Spleen (tissue), 11 donors: Measurements from ENCODE around the gene ALDH6A1. TPM values are rescaled to one million over a fixed set of nuclear protein-coding genes. Genes with fewer than 3 reads are reported as not detected.

Source experiments
- DNase-seq: peaks from one replicate; pipeline ENCODE4 v3.0.0-alpha.2; 2020
- H3K27ac ChIP-seq, 8 donors: fragments of 200-600 bp; sonication (generic) in 7 of 8; 1 replicate in 4 of 8; 2 replicates in 4 of 8; pipeline versions ENCODE4 v1.5.0 to v1.8.0; 2016 to 2021; ENCODE audit warnings: inconsistent platforms in 4 of 8, mild to moderate bottlenecking in 4 of 8, moderate library complexity in 1 of 8
- H3K27me3 ChIP-seq, 7 donors: fragments of 200-600 bp; sonication (generic) in 6 of 7; replicated peaks in 1 of 7; 1 replicate in 4 of 7; 2 replicates in 3 of 7; pipeline versions ENCODE4 v1.5.0 to v1.8.0; 2016 to 2021; ENCODE audit warnings: inconsistent platforms in 3 of 7, mild to moderate bottlenecking in 1 of 7
- H3K36me3 ChIP-seq, 6 donors: fragments of 200-600 bp; sonication (generic) in 5 of 6; 1 replicate in 4 of 6; 2 replicates in 2 of 6; pipeline versions ENCODE4 v1.5.0 to v1.8.0; 2016 to 2021; ENCODE audit warnings: inconsistent platforms in 2 of 6
- H3K4me1 ChIP-seq, 6 donors: fragments of 200-600 bp; sonication (generic) in 5 of 6; 1 replicate in 3 of 6; 2 replicates in 3 of 6; pipeline versions ENCODE4 v1.5.0 to v1.8.0; 2016 to 2021; ENCODE audit warnings: inconsistent platforms in 3 of 6
- H3K4me3 ChIP-seq, 8 donors: fragments of 200-600 bp; sonication (generic) in 7 of 8; 1 replicate in 4 of 8; 2 replicates in 4 of 8; pipeline versions ENCODE4 v1.5.0 to v1.8.0; 2016 to 2021; ENCODE audit warnings: inconsistent platforms in 4 of 8, mild to moderate bottlenecking in 4 of 8, moderate library complexity in 2 of 8
- H3K9me3 ChIP-seq, 8 donors: fragments of 200-600 bp; sonication (generic) in 7 of 8; 1 replicate in 4 of 8; 2 replicates in 4 of 8; pipeline versions ENCODE4 v1.5.0 to v1.8.0; 2016 to 2021; ENCODE audit warnings: inconsistent platforms in 4 of 8
- CTCF ChIP-seq, 11 experiments: fragments of 200-600 bp in 7 of 11; fragments of 450-650 bp in 4 of 11; sonication (generic) in 4 of 11; IDR thresholded peaks in 8 of 11; conservative IDR thresholded peaks in 3 of 11; 1 replicate in 7 of 11; 2 replicates in 4 of 11; pipeline versions ENCODE4 v1.4.0 to v1.8.0; 2016 to 2021; ENCODE audit warnings: antibody characterized with exemption in 11 of 11, inconsistent platforms in 4 of 11, mild to moderate bottlenecking in 1 of 11
- POLR2A ChIP-seq, 3 donors: fragments of 450-650 bp; IDR thresholded peaks; one replicate each; pipeline ENCODE4 v1.5.1; 2017; ENCODE audit warnings: antibody characterized with exemption in 3 of 3, mild to moderate bottlenecking in 1 of 3
- POLR2AphosphoS5 ChIP-seq, 3 donors: sonication (generic); formaldehyde crosslinking; IDR thresholded peaks; one replicate each; pipeline ENCODE4 v1.5.1; 2017; ENCODE audit warnings: antibody characterized with exemption in 3 of 3
- WGBS, 5 donors: extraction: QIAGEN DNeasy Blood & Tissue Kit in 3 of 5; methylation state at CpG; one replicate each; pipeline versions ENCODE4 v1.1.5 to v1.1.7; 2013 to 2018; 5-methylcytosine and 5-hydroxymethylcytosine counted together
- intact Hi-C: fragments of 100-400 bp; cut with DNase I; formaldehyde crosslinking; loops from one replicate; pipeline ENCODE4 v1.15.0; 2023; ENCODE audit warnings: low total_unique reads
- polyA plus RNA-seq, 3 donors: library from polyadenylated mRNA; stranded (reverse); fragments of 200-250 nt; gene quantifications; one replicate each; pipeline ENCODE4 v1.2.1, GENCODE V29; 2013
- total RNA-seq, 7 donors: library from RNA; depleted of rRNA in 3 of 7; stranded (reverse); fragments of >200 nt in 3 of 7; fragmentation: NEBNext Ultra II Directional in 4 of 7; extraction: Animal tissue kit (Norgen Biotek cat#: 25700) in 4 of 7; gene quantifications; one replicate each; pipeline versions ENCODE4 v1.1.0 to v1.2.1, GENCODE V29; 2016 to 2021
- donor health status: healthy with polysubstance abuse.
- donor health status: DM: no; HTN: no; CAD: no; lungs with moderate emphysema.
- donor health status: DM: no; HTN: no; CAD: no.
- donor health status: Bipolar disorder and iron deficiency.
- donor health status: healthy.
- donor health status: DM: no; HTN: no; CAD: no.
- donor health status: DM: yes; HTN: yes; CAD: no.

ALDH6A1 gene
- total and polyA plus RNA-seq, 10 donors: 2.3 to 20.2 (median 11.4) TPM

- no peak for DNase-seq
- no peaks in the 10 kb centered on the region for H3K27me3 ChIP-seq
- H3K9me3 ChIP-seq: no peaks in the 10 kb centered on the region
- TF ChIP-seq CTCF (IDR thresholded peaks at IDR 0.05 in 8 of 11, conservative IDR thresholded peaks at IDR 0.05 in 3 of 11) (no peak), POLR2AphosphoS5 (IDR thresholded peaks at IDR 0.05) (no peak), POLR2A (IDR thresholded peaks at IDR 0.05) (no peak)
- WGBS, 5 donors: 5 to 9% (median 8%) methylated on average over 20 to 21 of the region's 21 CpGs
- peak overlapping the region in 7 of 8 donors; percentile 92 to 98 (median 96) for H3K27ac ChIP-seq
- peaks cover 0 to 3% (median 0%) of the 10 kb centered on the region in 6 donors for H3K36me3 ChIP-seq
- peak overlapping the region; percentile 69 to 89 (median 77) for H3K4me3 ChIP-seq
- intact Hi-C loops: no loop called here
- peaks cover 5 to 23% (median 17%) of the 10 kb centered on the region in 6 donors for H3K4me1 ChIP-seq
These were observed 64.7 kb downstream of the ALDH6A1 start for GRCh38 chr14:74019408-74020137.

- peaks cover 0 to 10% (median 0%) of the 10 kb centered on the region in 6 donors for H3K36me3 ChIP-seq
- peaks cover 5 to 23% (median 17%) of the 10 kb centered on the region in 6 donors for H3K4me1 ChIP-seq
- H3K27ac ChIP-seq: peak within 1 kb of the TSS; percentile 86 to 98 (median 96)
- WGBS, 5 donors: 0 to 1% (median 0%) methylated on average over 43 to 93 of the region's 93 CpGs
- peak within 1 kb of the TSS; percentile 69 to 89 (median 77) for H3K4me3 ChIP-seq
- no peaks in the 10 kb centered on the region for H3K27me3 ChIP-seq
- H3K9me3 ChIP-seq: no peaks in the 10 kb centered on the region
- peak; percentile 97 for DNase-seq
- peak in 4 of 11 experiments; percentile 8 to 26 (median 22) for TF ChIP-seq CTCF (IDR thresholded peaks at IDR 0.05 in 8 of 11, conservative IDR thresholded peaks at IDR 0.05 in 3 of 11)
- TF ChIP-seq POLR2A (IDR thresholded peaks at IDR 0.05): peak in 2 of 3 donors; percentile 8 to 72
- TF ChIP-seq POLR2AphosphoS5 (IDR thresholded peaks at IDR 0.05): peak; percentile 84 to 93 (median 91)
- intact Hi-C loops: no loop called here
These were observed 65.5 kb downstream of the ALDH6A1 start, which contains the start of the genes BBOF1 and ENTPD5 for GRCh38 chr14:74018586-74019407. Gene BBOF1, plus strand, starts transcription at chr14:74019349. Its CDS starts 130 bp downstream, at chr14:74019479. Gene ENTPD5, minus strand, starts transcription at chr14:74019288. Its CDS starts 31,186 bp downstream, at chr14:73988102.

GRCh38 chr14:74018174-74018585 is 66.1 kb downstream of the ALDH6A1 start:
- H3K27ac ChIP-seq: peak overlapping the region; percentile 86 to 98 (median 96)
- intact Hi-C loops: no loop called here
- H3K4me1 ChIP-seq: peaks cover 5 to 23% (median 17%) of the 10 kb centered on the region in 6 donors
- H3K9me3 ChIP-seq: no peaks in the 10 kb centered on the region
- peak overlapping the region; percentile 69 to 89 (median 77) for H3K4me3 ChIP-seq
- WGBS, 5 donors: 3 to 11% (median 8%) methylated on average over 8 of the region's 8 CpGs
- no peak for DNase-seq
- TF ChIP-seq POLR2A (IDR thresholded peaks at IDR 0.05) (no peak), POLR2AphosphoS5 (IDR thresholded peaks at IDR 0.05) (no peak), CTCF (IDR thresholded peaks at IDR 0.05 in 8 of 11, conservative IDR thresholded peaks at IDR 0.05 in 3 of 11) (no peak)
- H3K36me3 ChIP-seq: peaks cover 0 to 16% (median 0%) of the 10 kb centered on the region in 6 donors
- H3K27me3 ChIP-seq: no peaks in the 10 kb centered on the region
